ENCODE data around the gene CLPSL1. TPM values are rescaled to one million over a fixed set of nuclear protein-coding genes. Genes with fewer than 3 reads are reported as not detected.

The CLPSL1 gene
- total and polyA plus RNA-seq, 2 of the 13 experiments (the other 11 are each of a cell fraction or from before 2014, with no cell fraction given), result not detected

GRCh38 chr6:35804996-35805736, 24.3 kb downstream of the CLPSL1 start, which contains the start of gene LHFPL5 (continued):
- TF ChIP-seq PRDM10 (CRISPR knock-in tag; IDR thresholded peaks at IDR 0.05; ENCODE audit: low read depth) (peak; percentile 87), ZNF782 (CRISPR knock-in tag; IDR thresholded peaks at IDR 0.05; ENCODE audit: borderline replicate concordance) (peak; percentile 97), ZNF749 (CRISPR knock-in tag; IDR thresholded peaks at IDR 0.05; ENCODE audit: borderline replicate concordance) (peak; percentile 96; the same call in 1 of the 2 replicates), TRIM24 (CRISPR knock-in tag; IDR thresholded peaks at IDR 0.05) (no peak), KDM1A (CRISPR knock-in tag; IDR thresholded peaks at IDR 0.05) (peak; percentile 48; the same call in 1 of the 2 replicates), ZNF615 (CRISPR knock-in tag; IDR thresholded peaks at IDR 0.05; ENCODE audit: borderline replicate concordance) (peak; percentile 97), ZBTB39 (CRISPR knock-in tag; IDR thresholded peaks at IDR 0.05) (peak; percentile 97), ZNF7 (CRISPR knock-in tag; IDR thresholded peaks at IDR 0.05) (peak; percentile 80; the same call in 1 of the 2 replicates), ZZZ3 (CRISPR knock-in tag; IDR thresholded peaks at IDR 0.05; ENCODE audit: borderline replicate concordance) (0 out of 2 replicates have a peak, but pooled peaks have one; percentile 54), HMGXB4 (CRISPR knock-in tag; IDR thresholded peaks at IDR 0.05; ENCODE audit: borderline replicate concordance in 1 of 2, low read depth in 1 of 2) (peak; percentile 61 to 82; a peak in 2 of 4 replicates), ZFP90 (CRISPR knock-in tag; IDR thresholded peaks at IDR 0.05; ENCODE audit: borderline replicate concordance) (peak; percentile 99), ZNF512B (CRISPR knock-in tag; IDR thresholded peaks at IDR 0.05; ENCODE audit: borderline replicate concordance) (no peak), POLR2AphosphoS5 (IDR thresholded peaks at IDR 0.05; ENCODE audit: low read depth, low read length) (no peak), ELF1 (CRISPR knock-in tag; IDR thresholded peaks at IDR 0.05) (peak; percentile 74), SATB2 (CRISPR knock-in tag; IDR thresholded peaks at IDR 0.05) (peak; percentile 97), HES4 (CRISPR knock-in tag; IDR thresholded peaks at IDR 0.05; ENCODE audit: borderline replicate concordance) (peak; percentile 99), ZNF33B (CRISPR knock-in tag; IDR thresholded peaks at IDR 0.05) (peak; percentile 100), NR3C1 (CRISPR knock-in tag; IDR thresholded peaks at IDR 0.05) (peak; percentile 94; the same call in 1 of the 2 replicates)
